A549 (cell line): Measurements from ENCODE around the gene MPC1.

ENCODE experiments used
- BHLHE40 ChIP-seq: IDR thresholded peaks from 2 replicates; pipeline ENCODE4 v1.6.1; 2012; ENCODE audit warnings: low read depth, low read length, inconsistent platforms
- CTCF ChIP-seq: fragments of >200 bp; sonication (Bioruptor Twin); formaldehyde crosslinking; IDR thresholded peaks from 3 replicates; pipeline ENCODE4 v1.5.1; 2016
- E2F6 ChIP-seq: IDR thresholded peaks from 2 replicates; pipeline ENCODE4 v1.6.1; 2012; ENCODE audit warnings: low read depth, borderline replicate concordance
- ESRRA ChIP-seq: fragments of 150-350 bp; IDR thresholded peaks from 2 replicates; pipeline ENCODE4 v1.6.1; 2014; ENCODE audit warnings: mild to moderate bottlenecking, low read length, borderline replicate concordance
- MAFK ChIP-seq: fragments of 450-650 bp; IDR thresholded peaks from 2 replicates; pipeline ENCODE4 v1.6.1; 2014; ENCODE audit not compliant: partially characterized antibody
- NR3C1 ChIP-seq: fragments of >200 bp; sonication (Bioruptor Twin); formaldehyde crosslinking; IDR thresholded peaks from 3 replicates; pipeline ENCODE4 v1.6.1; 2017
- POLR2A ChIP-seq: IDR thresholded peaks from 2 replicates; pipeline ENCODE4 v1.6.1; 2012; ENCODE audit warnings: mild to moderate bottlenecking, low read length
- RAD21 ChIP-seq, 2 experiments: fragments of >200 bp in 1 of 2; sonication (Bioruptor Twin) in 1 of 2; formaldehyde crosslinking in 1 of 2; IDR thresholded peaks in 1 of 2; conservative IDR thresholded peaks in 1 of 2; 2 replicates in 1 of 2; 3 replicates in 1 of 2; pipeline ENCODE4 v1.6.1; 2012 to 2018; ENCODE audit warnings: inconsistent platforms in 1 of 2
- RCOR1 ChIP-seq: fragments of 150-350 bp; IDR thresholded peaks from 2 replicates; pipeline ENCODE4 v1.6.1; 2014; ENCODE audit warnings: antibody characterized with exemption, low read length, low read depth

GRCh38 chr6:166422201-166422940 lies 39.6 kb upstream of the MPC1 start:
- TF ChIP-seq RCOR1: no peak
- TF ChIP-seq BHLHE40: no peak
- TF ChIP-seq MAFK: no peak
- no peak for TF ChIP-seq ESRRA
- TF ChIP-seq CTCF: no peak
- no peak for TF ChIP-seq E2F6
- TF ChIP-seq POLR2A: no peak
- no peak for TF ChIP-seq NR3C1
- no peak for TF ChIP-seq RAD21 (conservative IDR thresholded peaks at IDR 0.05 in 1 of 2, IDR thresholded peaks at IDR 0.05 in 1 of 2)
